ENCODE measurements around the gene LRRC74A.

The LRRC74A gene

DNA sequence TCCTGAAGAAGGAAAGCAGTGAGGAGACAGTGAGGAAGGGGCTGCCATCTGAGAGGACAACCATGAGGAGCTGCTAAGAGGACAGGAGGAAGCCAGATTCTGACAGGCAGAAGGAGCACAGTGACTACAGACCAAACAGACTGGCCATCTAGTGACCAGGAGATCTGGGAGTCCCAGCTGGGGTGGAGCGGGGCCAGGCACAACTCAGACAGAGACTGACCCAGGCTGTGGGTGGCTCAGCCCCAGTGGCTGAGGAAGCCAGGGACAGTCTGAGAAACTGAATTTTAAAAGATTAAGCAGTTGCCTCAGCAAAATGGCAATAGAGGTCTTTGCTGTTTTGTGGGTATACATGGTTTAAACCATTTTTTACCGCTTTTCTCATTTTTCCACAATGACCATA is 28.9 kb downstream of the LRRC74A start:
- DNase-seq: no peak

DNA sequence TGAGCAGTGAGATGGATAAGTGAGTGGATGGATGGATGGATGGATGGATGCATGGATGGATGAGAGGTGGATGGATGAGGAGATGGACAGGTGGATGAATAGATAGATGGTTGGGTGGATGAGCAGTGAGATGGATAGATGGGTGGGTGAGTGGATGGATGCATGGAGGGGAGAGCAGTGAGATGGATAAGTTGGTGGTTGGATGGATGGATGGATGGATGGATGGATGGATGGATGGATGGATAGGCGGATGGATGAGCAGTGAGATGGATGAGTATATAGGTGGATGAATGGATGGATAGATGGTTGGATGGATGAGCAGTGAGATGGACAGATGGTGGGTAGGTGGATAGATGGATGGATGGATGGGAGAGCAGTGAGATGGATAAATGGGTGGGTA is 30.6 kb downstream of the LRRC74A start:
- no peak for DNase-seq

DNA sequence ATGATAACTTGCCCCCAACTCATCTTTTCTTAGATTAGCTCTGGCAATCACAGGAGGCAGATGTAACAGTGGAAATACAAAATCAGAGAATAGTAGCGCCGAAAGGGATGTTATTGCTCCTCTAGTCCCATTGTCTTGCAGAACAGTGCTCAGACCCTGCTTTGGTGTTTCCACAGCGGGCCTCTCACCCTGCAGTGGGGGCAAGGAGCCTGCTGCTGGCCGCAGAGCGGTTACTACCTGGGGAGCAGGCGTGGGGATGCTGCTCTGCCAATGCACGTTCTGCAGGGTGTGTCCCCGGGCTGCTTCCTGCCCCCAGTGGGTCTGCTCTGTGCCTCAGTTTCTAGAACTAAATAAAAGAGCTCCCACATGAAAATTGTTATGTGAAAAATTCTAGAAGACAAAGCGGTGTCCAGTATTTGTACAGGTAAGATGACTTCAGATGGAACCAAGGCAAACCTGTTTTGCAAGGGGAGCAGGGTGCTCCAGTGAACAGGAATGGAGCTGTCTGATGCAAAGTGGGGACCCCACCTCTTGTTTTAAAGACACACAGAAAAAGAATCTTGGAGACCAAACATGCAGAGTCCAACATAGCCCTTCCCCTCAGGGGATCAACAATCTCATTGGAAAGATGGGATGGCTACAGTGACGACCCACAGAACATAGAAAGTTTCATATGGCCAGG is 35.5 kb downstream of the LRRC74A start:
- no peak for DNase-seq

DNA sequence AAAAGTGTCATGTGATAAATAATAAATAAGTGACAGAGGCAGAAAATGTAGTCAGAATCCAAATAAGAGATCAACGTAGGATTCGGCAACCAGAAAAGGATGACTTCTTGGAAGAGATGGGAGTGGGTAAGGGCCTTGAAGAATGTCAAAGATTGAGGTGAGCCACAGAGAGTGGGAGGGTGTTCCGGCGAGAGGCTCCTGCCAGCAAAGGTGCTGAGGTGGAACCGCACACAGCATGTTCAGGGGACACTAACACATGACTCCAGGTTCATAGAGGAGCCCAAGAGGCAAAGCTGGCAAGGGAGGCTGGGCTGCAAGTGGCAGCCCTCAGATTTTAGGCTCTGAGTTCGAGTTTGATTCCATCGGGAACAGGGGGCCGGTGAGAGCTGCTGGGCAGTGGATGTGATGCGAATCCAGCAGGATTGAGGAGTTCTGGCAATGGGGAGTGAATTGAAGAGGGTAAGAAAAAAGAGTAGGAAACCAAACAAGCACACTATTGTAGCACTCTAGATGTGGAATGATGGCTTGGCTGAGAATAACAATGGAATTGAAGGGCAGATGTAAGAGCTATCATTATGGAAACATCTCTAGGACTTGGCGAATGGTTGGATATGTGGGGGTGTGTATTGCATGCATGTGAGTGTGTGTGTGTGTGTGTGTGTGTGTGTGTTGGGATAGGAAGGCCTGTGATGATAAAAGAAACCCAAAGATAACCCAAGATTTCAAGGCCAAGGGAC is 36.5 kb downstream of the LRRC74A start:
- peak; percentile 51 for DNase-seq

DNA sequence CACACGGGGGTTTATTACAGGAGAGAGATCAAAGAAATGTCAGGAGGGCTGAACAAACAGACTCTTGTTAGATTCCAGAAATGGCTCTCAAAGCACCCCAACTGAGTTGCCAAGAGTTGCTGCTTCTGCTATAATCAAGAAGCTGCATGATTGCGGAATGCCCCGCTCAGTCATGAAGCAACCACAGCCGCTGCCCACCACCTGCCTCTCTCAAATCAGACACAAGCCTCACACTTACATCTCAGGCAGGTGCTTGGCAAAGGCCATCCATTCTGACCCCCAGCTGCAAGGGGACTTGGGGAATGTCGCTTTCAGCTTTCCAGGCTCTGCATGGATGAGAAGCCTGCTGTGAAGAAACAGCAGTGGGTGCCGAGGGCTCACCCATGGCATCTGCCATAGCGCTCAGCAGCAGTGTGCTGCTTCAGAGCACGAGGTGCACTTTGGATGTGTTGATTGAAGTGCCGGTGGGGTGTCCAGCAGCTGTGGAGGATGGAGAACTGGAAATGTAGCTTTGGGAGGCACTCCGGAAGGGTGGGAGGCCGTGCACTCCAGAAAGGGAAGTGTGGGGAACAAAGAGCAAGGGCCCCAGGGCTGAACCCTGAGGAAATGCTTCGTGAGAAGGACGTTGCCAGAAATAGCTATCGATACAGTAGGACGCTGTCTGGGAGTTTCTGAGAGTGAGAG is 37.7 kb downstream of the LRRC74A start:
- peak; percentile 27 for DNase-seq

DNA sequence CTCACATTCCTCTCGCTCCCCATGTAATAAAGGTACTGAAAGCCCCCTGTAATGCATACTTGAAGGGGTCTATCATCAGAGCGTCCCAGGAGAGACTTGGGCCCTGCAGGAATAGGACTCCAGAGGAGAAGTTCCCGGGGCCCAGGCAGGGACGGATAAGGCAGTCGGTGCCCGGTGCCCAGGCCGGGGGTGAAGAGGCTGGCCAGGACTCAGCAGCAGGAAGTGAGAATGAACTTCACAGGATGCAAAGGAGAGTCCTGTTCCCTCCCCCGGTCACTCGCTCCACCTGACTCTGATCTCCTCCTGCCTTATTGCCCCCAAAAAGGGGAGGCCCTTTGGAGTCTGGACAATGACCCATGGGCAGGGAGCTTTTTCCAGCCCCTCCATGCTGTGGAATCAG is 40.2 kb downstream of the LRRC74A start:
- DNase-seq: no peak

DNA sequence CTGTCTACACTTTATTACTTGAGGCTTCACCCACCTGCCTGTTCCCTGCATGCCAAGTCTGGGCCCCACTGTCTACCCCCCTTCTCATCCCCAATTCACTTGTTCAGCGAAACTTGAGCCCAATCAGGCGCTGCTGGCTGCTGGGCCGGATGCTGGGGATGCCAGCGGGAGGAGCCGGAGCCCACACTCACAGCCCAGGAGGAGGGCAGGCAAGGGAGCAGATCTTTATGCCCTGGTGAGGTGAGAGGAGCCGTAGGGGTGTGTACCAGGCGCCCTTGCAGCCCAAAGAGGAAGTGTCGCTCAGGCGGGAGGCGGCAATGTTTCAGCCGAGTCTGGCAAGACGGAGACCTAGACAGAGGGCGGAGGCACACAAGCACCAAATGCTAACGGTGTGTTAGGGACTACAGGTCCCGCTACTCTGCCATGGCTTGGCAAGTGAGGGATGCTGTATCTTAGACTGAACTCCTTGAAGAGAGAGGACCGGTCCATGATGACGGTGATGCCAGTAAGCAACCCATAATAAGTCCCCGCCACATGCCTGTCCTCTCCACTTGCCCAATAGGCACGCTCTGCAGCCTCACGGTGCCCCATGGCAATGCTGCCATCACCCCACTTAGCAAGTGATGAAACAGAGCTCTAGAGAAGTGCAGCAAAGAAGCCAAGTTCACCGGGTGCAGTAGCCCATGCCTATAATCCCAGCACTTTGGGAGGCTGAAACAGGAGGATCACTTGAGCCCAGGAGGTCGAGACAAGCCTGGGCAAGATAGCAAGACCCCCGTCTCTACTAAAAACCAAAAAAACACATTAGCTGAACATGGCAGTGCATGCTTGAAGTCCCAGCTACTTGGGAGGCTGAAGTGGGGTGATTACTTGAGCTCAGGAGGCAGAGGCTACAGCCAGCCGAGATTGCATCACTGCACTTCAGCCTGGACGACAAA is 41.6 kb downstream of the LRRC74A start:
- DNase-seq: no peak

DNA sequence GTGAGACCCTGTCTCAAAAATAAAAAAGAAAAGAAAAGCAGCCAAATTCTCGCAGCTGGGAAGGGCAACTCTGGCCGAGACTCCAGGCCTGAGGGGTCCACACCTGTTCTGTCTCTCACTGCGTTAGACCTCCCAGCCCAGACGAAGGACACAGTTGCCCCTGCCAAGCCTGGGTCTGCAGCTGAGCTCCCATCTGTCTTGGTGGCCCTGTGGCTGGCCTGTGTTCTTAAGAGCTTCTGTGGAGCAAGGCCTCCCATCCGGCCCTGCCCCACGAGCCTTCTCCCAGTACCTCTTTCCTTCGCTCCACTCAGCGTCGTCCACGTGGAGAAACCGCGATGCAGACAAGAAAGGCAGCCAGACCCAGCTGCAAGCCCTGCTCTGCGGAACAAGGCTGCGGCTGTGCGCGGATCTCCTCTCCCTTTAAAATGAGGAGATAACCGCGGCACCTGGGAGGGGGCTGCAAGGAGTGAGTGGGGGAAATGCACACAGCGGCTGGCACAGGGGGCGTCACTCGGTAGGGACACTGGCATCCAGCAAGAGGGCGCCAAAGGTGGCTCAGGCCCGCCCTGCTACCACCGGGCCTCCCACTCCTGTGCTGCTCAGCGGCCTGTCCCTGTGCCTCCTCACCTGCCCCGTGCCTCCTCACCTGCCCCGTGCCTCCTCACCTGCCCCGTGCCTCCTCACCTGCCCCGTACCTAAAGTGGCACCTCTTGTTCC is 42.4 kb downstream of the LRRC74A start:
- no peak for DNase-seq

DNA sequence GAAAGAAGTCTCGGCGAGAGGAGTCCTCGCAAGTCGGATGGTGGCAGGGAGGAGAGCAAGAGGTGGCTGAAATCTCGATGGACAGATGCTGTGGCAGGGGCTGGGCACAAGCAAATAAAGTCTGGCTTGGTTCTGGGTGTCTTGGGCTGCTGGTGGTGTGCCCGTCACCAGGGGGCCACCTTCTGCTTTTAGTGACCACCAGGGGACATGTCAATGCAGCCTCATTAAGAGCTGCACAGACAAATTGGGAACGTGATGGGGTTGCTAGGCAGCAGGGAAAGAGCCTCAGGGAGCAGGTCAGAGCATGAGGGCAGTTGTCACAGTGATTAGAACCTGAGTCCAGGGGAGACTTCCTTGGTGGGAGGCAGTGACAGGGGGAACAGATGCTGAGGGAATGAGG is 44.0 kb downstream of the LRRC74A start:
- no peak for DNase-seq

DNA sequence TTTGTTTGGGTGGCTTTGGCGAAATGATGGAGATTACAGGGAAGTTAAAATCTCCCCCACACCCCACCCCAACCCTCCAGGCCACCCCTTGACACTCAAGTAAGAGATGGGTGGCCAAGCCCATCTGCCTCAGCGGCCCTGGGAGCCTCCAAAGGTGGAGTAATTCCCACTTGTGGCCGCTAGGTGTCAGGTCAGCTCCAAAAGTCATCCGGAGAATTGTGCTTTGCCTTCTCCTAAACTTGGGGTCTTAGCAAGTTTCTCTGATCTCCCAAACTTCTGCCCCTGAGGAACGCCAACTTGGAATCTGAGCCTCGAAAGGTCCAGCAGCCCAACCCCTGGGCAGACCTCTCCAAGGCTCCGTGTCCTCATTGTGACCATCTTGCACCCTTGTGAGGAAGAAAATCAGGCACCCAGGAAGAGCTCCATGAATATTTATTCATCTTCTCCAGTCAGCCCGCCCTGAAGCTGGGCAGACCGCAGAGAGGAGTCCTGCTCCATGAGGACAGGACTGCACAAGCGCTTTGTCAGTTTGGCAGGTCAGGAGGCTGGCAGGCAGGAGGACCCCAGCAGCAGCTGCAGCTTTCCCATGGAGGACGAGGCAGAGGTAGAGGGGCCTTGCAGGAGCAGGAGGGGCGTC is 46.7 kb downstream of the LRRC74A start:
- DNase-seq: peak; percentile 59

DNA sequence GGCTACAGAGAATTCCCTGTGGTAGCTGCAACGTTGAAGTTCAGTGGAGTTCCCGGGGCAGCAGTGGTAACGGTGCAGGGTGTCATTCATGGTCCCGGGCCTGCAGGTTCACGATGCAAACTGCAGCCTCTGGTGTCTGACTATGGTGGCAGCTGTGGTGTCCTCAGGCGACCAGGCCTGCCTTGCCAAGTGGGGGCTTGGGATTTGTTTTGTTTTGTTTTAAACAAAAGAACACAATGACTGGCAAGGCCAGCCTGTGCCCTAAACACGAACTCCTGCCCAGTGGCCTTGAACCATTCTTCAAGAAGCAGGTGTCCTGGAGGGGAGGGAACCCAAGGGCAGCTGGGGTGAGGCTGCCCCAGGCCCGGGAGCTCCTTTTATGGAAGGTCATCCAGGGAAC is 48.5 kb downstream of the LRRC74A start:
- no peak for DNase-seq

DNA sequence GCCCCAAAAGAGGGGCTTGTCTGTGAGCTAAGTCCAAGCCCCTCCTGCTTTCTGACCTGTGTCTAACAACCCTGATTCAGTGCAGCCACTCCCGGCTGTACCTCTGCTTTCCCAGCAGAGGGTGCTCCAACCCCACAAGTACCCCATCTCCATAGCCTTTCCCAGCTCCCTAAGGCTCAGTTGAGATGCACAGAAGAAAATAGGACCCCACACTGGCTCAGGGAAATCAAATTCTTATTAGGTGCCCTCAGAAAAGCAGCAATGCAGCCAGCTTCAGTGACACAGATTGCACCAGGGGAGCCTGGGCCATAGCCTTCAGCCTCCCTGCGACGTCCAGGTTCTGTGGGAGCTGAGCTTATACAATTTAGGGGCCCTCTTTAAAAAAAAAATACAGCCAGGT is 49.9 kb downstream of the LRRC74A start:
- peak; percentile 40 for DNase-seq

DNA sequence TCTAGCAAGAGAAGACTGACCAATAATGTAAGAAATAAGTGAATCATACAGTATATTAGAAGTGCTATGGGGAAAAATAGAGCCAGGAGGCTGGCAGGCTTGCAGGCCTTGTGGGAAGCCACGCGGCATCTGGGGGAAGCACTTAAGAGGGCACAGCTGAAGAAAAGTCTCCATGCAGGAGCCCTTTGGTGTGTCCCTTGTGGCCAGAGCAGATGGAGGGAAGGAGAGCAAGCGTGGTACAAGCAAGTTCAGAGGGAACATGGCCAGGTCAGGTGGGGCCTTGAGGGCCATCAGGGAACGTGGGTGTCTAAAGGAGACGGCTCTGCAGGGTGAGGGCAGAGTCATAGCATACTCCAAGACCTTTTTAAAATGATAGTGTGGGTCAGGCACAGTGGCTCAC is 51.7 kb downstream of the LRRC74A start:
- no peak for DNase-seq

DNA sequence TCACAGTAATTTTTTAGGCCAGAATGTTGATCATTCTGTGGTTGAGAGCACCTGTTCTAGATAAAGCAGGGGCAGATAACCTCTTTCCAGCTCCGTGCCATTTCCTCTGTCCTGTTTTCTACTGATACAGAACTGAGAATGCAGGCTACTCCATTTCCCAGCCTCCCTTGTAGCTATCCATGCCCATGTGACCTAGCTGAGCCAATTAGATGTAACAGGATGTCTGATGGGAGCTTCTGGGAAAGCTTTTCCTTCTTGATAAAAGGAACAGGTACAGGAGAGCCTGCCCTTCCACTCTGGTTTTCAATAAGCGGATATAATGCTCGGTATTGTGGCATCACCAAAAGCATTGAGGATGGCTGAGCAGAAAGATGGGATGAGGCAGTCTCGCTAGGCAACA is 54.2 kb downstream of the LRRC74A start:
- DNase-seq: no peak

DNA sequence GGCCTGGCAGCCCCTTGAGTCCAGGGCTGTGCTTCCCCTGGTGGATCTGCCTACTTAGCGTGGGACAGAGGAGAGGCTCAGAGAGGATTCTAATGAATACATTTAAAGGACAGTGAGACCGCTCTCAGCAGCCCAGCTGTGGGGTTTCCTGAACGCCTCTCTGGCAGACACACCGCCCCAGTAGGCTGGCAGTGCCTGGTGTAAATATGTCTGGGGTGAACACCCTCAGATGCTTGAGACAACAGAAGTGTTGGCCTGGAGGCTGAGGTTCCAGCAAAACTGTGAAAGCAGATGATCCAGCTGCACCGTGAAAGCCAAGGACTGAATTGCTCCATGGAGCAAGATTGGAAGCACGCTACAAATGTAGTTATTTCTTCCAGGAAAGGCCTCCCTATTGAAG is 55.1 kb downstream of the LRRC74A start:
- no peak for DNase-seq

DNA sequence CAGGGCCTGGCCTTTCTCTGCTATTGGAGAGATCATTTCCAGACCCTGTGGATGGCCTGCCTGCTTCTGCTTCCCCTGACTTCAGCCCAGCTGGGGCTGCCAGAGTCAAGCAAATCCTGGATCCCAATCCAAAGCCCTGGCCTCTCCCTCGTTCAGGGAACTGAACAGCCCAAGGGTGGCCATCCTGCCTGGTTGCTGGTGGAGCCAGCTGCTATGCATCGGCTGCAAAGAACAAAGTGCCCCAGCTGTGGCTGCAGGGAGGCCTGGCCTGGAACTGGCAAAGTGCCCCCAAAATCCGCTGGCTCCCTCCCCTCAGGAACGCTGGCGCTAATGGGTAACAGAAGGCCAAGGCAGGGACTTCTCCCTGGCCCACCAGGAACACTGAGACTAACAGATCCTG is 56.4 kb downstream of the LRRC74A start:
- DNase-seq: no peak

DNA sequence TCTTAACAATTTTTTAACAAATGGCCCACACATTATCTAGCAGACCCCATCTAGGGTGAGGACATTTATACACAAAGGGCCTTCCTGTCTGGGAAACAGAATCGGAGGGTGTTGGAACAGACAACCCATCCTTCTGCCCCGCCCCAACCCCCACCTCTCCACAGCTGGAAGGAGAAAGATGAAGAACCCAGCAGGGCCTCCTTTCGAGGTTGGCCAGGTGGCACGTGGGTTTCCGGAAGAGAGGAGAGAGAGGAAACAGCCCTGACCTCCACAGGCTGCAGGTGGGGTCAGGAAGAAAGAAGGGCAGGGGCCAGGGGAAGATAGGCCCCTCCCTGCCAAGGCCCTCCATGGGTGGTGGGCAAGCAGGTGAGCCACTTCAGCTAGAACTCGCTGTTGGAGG is 57.2 kb downstream of the LRRC74A start:
- no peak for DNase-seq

DNA sequence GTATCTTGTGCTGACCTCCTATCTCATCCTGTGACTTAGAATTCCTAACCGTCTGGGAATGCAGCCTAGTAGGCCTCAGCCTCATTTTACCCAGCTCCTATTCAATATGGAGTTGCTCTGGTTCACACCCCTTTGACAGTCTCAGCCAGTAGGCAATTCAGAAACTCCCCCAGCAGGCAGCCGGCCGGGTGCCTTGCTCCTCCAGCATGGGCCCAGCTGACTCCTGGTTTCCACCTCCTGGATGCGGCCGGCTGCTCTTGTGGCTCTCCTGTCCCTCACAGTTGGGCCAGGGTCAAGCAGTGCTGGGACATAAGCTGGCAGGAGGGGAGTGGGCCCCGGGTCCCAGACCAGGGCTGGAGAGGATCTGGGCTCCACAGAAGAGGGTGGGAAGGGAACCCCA is 58.2 kb downstream of the LRRC74A start:
- no peak for DNase-seq

DNA sequence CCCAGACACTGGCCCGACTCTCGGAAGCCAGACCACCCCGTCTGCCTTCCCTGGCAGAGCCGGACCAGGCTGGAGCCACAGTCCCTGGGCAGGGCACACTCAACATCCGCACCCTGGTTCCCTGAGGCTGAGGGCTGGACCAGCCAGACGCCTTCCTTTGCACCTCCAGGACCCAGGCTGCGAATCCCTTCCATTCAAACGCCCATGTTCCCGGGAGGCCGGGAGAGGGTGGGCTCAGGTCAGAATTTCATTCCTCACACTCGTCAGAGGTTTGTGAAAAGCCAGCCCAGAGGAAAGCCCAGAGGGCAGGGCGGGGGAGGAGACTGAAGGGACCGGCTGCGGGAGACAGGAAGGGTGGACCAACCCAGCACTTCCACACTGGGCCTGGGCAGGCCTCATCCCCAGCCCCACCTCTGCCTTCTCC is 58.7 kb downstream of the LRRC74A start:
- no peak for DNase-seq

DNA sequence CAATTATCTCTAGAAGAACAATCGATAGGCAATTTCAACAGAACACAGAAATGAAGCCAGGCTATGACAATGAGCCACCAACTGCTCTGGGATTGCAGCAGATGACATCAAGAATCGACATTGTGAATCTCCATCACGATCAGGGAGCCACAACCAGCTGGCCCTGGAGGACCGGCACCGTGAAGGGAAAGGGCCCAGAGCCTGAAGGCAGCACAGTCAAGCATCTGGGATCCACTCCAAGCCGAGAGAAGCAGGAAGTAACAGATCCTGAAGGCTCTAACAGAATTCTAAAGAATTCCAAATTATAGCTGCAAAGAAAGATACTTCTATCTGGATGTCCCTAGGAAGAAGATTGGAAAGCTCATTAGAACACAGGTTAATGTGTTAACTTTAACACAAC is 61.0 kb downstream of the LRRC74A start:
- no peak for DNase-seq

DNA sequence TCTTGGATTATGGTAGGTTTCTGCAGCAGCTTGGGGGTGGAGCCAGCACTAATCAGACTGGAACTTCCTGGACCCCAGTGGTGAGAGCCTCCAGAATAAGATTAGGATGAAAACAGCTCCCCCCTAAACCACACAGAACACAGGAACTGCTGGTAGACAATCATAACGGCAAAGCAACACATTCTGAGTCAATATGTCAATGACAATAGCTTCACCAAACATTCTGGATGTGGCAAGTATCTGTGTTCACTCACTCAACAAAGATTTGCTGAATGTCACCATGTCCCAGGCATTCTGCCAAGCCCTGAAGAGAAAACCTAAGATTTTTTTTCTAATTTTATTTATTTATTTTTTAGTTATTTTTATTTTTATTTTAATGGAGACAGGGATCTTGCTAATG is 65.2 kb downstream of the LRRC74A start:
- no peak for DNase-seq

DNA sequence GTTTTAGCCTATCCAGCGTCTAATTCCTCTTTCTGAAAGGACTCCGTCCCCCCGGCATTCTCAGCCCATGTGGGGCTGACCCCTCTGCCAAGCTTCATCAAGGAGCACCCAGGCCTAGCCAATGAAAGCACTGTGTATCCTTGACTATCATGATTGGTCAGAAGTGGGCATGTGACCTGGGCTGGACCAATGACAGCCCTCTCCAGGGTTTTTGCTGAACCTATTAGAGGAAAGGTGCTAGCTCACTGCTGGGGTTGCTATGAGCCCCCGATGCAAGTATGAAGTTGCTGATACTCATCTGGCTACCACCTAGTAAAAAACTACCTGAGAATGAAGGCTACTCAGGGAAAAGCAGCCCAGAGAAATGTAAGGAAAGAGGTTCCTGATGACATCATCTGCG is 68.1 kb downstream of the LRRC74A start:
- DNase-seq: no peak

Data from NCI-H2227 treated with DMSO at 0.1 percent for 48 hours (cell line).